ENCODE data around the gene FKBP5.

The FKBP5 gene

DNA sequence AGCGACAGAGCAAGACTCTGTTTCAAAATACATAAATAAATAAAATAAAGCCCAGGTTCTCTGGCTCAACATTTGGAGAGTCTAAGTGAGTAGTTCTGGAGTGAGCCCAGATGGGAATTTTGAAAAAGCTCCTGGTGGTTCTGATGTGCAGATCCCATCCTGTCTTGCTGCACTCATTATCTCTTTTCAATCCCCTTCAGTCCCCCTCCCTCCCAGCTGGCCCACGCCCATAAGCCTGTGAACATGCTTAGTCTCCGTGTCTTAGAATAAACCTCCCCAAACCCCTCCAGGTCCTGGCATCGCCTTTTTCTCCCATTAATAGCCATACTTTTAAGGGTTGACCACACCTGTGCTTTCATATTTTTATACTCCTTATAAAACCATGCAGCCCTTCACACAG is 156.6 kb downstream of the FKBP5 start:
- no peak for DNase-seq

GRCh38 chr6:35524380-35525020 is 164.2 kb downstream of the FKBP5 start:
- no peak for DNase-seq

Data from NCI-H1930 (cell line).